Subcutaneous adipose tissue (tissue), 4 donors: Measurements from ENCODE around the gene FN3K. TPM values are rescaled to one million over a fixed set of nuclear protein-coding genes. Genes with fewer than 3 reads are reported as not detected.

Experiments
- CTCF ChIP-seq: fragments of 450-650 bp; IDR thresholded peaks from one replicate; pipeline ENCODE4 v1.5.1; 2016; ENCODE audit warnings: low read depth, mild to moderate bottlenecking, control low read depth, antibody characterized with exemption, moderate library complexity
- total RNA-seq, 4 donors: library from RNA; depleted of rRNA; stranded (reverse); fragments of >200 nt; gene quantifications; one replicate each; pipeline ENCODE4 v1.1.0, GENCODE V29; 2016

FN3K gene
- total RNA-seq, 4 donors from 2014 or later = 2.0 to 35.8 (median 5.2) TPM

GRCh38 chr17:82775001-82775823, 39.8 kb downstream of the FN3K start:
- TF ChIP-seq CTCF = no peak

GRCh38 chr17:82776454-82776853, 41.0 kb downstream of the FN3K start:
- TF ChIP-seq CTCF = no peak

GRCh38 chr17:82779541-82779940, 44.1 kb downstream of the FN3K start:
- TF ChIP-seq CTCF = no peak

GRCh38 chr17:82780195-82780594, 44.8 kb downstream of the FN3K start:
- TF ChIP-seq CTCF = no peak

GRCh38 chr17:82780971-82781893, 45.8 kb downstream of the FN3K start:
- TF ChIP-seq CTCF = no peak

GRCh38 chr17:82781894-82782274, 46.5 kb downstream of the FN3K start:
- no peak for TF ChIP-seq CTCF

- no peak for TF ChIP-seq CTCF
Measured at GRCh38 chr17:82782657-82783207, 47.3 kb downstream of the FN3K start.
